Measurements from ENCODE around the gene TMEM233.

DNA sequence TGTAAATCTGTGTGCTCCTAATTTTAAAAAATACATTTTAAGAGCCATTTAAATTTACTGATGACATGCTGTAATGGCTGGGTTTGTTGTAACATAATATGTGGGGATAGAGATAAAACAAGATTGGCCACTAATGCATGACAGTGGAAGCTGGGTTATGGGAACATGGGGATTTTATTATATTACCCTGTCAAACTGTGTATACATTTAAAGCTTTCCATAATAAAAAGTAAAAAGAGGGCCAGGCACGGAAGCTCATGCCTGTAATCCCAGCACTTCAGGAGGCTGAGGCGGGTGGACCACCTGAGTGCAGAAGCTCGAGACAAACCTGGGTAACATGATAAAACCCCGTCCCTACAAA is 9.1 kb downstream of the TMEM233 start:
- TF ChIP-seq, protein P1, sequence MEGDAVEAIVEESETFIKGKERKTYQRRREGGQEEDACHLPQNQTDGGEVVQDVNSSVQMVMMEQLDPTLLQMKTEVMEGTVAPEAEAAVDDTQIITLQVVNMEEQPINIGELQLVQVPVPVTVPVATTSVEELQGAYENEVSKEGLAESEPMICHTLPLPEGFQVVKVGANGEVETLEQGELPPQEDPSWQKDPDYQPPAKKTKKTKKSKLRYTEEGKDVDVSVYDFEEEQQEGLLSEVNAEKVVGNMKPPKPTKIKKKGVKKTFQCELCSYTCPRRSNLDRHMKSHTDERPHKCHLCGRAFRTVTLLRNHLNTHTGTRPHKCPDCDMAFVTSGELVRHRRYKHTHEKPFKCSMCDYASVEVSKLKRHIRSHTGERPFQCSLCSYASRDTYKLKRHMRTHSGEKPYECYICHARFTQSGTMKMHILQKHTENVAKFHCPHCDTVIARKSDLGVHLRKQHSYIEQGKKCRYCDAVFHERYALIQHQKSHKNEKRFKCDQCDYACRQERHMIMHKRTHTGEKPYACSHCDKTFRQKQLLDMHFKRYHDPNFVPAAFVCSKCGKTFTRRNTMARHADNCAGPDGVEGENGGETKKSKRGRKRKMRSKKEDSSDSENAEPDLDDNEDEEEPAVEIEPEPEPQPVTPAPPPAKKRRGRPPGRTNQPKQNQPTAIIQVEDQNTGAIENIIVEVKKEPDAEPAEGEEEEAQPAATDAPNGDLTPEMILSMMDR (IDR thresholded peaks at IDR 0.05 in 2 of 3, conservative IDR thresholded peaks at IDR 0.05 in 1 of 3; ENCODE audit: borderline replicate concordance in 1 of 3, insufficient read depth in 1 of 3, low read depth in 2 of 3, low read length in 2 of 3) = no peak
- no peak for TF ChIP-seq POLR2A (IDR thresholded peaks at IDR 0.05; ENCODE audit: borderline replicate concordance, extremely low read depth, insufficient read depth, insufficient read length)
